ENCODE measurements around the gene ACYP2. TPM values are rescaled to one million over a fixed set of nuclear protein-coding genes. Genes with fewer than 3 reads are reported as not detected.

Gene ACYP2
- total RNA-seq, 4 donors from 2014 or later: 8.4 to 14.0 (median 9.8) TPM

DNA sequence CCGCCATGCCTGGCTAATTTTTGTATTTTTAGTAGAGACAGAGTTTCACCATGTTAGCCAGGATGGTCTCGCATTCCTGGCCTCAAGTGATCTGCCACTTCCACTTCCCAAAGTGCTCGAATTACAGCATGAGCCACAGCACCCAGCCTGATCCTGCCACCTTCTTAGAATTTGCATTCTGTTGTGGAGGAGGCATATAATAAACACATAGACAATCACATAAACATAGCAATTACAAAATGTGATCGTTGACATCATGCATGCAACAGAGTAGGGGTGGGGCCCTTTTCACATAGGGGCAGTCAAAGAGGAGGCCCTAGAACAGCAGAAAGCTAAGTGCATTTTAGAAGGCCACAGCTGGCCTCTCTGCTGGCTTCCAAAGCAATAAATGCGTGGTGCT lies 180.5 kb downstream of the ACYP2 start:
- Histone ChIP-seq H3K36me3 (no peaks in the 10 kb centered on the region), H3K27me3 (no peaks in the 10 kb centered on the region), H3K4me3 (no peak overlapping the region), H3K9me3 (no peaks in the 10 kb centered on the region), H3K27ac (no peak overlapping the region), H3K4me1 (no peaks in the 10 kb centered on the region)
- TF ChIP-seq, protein P1, sequence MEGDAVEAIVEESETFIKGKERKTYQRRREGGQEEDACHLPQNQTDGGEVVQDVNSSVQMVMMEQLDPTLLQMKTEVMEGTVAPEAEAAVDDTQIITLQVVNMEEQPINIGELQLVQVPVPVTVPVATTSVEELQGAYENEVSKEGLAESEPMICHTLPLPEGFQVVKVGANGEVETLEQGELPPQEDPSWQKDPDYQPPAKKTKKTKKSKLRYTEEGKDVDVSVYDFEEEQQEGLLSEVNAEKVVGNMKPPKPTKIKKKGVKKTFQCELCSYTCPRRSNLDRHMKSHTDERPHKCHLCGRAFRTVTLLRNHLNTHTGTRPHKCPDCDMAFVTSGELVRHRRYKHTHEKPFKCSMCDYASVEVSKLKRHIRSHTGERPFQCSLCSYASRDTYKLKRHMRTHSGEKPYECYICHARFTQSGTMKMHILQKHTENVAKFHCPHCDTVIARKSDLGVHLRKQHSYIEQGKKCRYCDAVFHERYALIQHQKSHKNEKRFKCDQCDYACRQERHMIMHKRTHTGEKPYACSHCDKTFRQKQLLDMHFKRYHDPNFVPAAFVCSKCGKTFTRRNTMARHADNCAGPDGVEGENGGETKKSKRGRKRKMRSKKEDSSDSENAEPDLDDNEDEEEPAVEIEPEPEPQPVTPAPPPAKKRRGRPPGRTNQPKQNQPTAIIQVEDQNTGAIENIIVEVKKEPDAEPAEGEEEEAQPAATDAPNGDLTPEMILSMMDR (IDR thresholded peaks at IDR 0.05): no peak
- TF ChIP-seq POLR2A (IDR thresholded peaks at IDR 0.05): no peak
- DNase-seq: no peak

DNA sequence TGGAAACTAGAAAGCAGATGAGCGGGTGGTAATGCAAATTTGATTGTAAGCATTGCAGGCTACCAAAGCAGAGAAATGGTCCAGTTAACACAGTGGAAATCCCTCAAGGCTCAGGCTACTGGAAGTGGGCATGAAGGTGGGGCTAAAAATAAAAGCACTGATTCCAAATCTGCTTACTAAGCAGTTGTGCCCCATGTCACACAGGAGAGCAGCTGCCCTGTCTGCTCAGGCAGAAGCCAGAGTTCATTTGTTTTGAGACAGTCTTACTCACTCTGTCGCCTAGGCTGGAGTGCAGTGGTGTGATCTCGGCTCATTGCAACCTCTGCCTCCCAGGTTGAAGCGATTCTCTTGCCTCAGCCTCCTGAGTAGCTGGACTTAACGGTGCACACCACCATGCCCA lies 183.1 kb downstream of the ACYP2 start:
- TF ChIP-seq POLR2A (IDR thresholded peaks at IDR 0.05): no peak
- TF ChIP-seq, protein P1 (IDR thresholded peaks at IDR 0.05): no peak
- Histone ChIP-seq H3K36me3 (no peaks in the 10 kb centered on the region), H3K27ac (no peak overlapping the region), H3K4me3 (no peak overlapping the region), H3K9me3 (no peaks in the 10 kb centered on the region), H3K4me1 (no peaks in the 10 kb centered on the region), H3K27me3 (no peaks in the 10 kb centered on the region)
- no peak for DNase-seq

DNA sequence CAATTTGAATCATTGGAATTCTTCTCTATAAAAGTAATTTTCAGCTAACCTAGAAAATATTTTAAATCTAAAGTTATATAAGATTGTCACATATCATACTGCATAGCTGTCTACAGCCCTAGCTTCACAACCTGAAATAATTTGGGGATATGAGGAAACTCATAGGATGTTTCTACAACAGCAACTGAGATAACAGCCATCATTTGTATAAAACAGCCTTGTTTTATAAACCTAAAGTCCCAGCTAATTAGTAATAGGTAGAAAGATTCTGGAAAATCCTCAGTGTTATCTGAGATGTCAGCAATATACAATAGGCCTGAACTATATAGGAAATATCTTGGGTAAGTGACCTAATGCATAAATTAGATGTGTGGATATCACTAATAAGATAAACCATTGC lies 188.2 kb downstream of the ACYP2 start:
- Histone ChIP-seq H3K27me3 (no peaks in the 10 kb centered on the region), H3K4me3 (no peak overlapping the region), H3K4me1 (no peaks in the 10 kb centered on the region), H3K27ac (no peak overlapping the region), H3K36me3 (no peaks in the 10 kb centered on the region), H3K9me3 (no peaks in the 10 kb centered on the region)
- no peak for TF ChIP-seq POLR2A (IDR thresholded peaks at IDR 0.05)
- TF ChIP-seq, protein P1 (IDR thresholded peaks at IDR 0.05): no peak
- DNase-seq: no peak

DNA sequence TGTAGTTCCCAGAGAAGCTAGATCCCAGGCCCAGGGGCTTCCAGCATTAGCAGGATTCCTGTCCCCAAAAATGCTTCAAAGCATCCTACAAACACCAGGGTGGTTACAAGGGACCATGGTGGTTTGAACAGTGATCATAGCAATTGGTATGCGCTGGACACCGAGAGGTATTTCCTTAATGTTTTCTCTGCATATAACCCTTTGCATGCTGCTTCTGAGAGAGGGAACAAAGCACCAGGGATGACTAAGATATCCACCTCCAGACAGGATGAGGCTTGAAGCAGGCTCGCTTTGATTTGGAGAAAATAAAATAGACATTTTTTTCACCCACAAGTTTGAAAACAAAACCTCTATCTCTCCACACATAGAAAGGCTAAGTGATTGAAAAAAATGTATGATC lies 191.1 kb downstream of the ACYP2 start:
- no peaks in the 10 kb centered on the region for H3K36me3 ChIP-seq
- no peaks in the 10 kb centered on the region for H3K27me3 ChIP-seq
- no peaks in the 10 kb centered on the region for H3K4me1 ChIP-seq
- H3K4me3 ChIP-seq: no peak overlapping the region
- no peaks in the 10 kb centered on the region for H3K9me3 ChIP-seq
- no peak for DNase-seq
- no peak overlapping the region for H3K27ac ChIP-seq
- TF ChIP-seq POLR2A (IDR thresholded peaks at IDR 0.05): no peak
- TF ChIP-seq, protein P1 (IDR thresholded peaks at IDR 0.05): no peak

DNA sequence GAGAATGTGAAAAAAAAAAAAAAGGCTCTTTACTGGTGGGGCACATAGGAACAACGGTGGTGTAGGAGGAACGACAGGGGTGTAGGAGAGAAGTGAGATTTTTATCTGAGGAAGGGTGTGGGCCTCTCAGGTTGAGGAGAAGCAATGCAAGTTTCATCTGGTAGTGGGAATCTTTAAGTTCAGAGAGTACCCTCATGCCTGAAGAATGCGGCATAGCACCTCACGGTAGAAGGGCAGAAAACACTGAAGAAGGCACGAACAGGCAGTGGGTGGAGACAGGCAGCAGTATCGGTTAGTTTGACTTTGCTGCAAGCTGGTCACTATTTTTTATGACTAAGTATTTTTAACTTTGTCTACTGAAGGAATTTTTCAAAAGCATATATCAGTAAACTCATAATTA lies 192.8 kb downstream of the ACYP2 start:
- no peak for TF ChIP-seq POLR2A (IDR thresholded peaks at IDR 0.05)
- TF ChIP-seq, protein P1 (IDR thresholded peaks at IDR 0.05): no peak
- no peaks in the 10 kb centered on the region for H3K4me1 ChIP-seq
- no peak overlapping the region for H3K27ac ChIP-seq
- H3K36me3 ChIP-seq: no peaks in the 10 kb centered on the region
- DNase-seq: no peak
- H3K27me3 ChIP-seq: no peaks in the 10 kb centered on the region
- H3K9me3 ChIP-seq: no peaks in the 10 kb centered on the region
- H3K4me3 ChIP-seq: no peak overlapping the region

DNA sequence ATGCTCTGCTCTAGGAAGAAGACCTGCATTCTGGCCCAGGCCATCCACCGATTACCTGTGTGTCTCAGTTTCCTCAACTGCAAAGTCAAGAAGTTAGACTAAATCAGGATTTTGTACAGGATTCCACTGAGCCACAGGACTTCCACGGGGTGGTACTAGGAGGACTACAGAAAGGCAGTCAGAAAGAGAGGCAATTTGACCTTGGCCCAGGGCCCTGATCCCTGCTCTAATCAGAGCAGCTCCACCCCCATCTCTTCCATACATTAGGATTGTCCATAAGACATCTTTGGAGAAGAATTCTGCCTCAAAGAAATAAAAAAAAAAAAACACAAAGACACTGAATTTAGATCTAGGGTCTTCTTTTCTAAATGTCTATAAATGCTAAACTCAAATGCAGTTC lies 193.4 kb downstream of the ACYP2 start:
- no peaks in the 10 kb centered on the region for H3K27me3 ChIP-seq
- TF ChIP-seq, protein P1 (IDR thresholded peaks at IDR 0.05): no peak
- no peak for TF ChIP-seq POLR2A (IDR thresholded peaks at IDR 0.05)
- H3K9me3 ChIP-seq: no peaks in the 10 kb centered on the region
- H3K27ac ChIP-seq: no peak overlapping the region
- H3K36me3 ChIP-seq: no peaks in the 10 kb centered on the region
- no peak overlapping the region for H3K4me3 ChIP-seq
- DNase-seq: no peak
- H3K4me1 ChIP-seq: no peaks in the 10 kb centered on the region

All from Peyer's patch (tissue), 4 donors.